Mesendoderm (in vitro differentiated cells): ENCODE data around the gene WNK2.
A peak's percentile ranks its signal among the peaks of the same experiment; 100 is the strongest.

Source experiments
- DNase-seq: peaks from one replicate; pipeline ENCODE4 v3.0.0; 2013
- H2AK5ac ChIP-seq: 2 replicates; pipeline ENCODE4 v1.6.1; 2013; ENCODE audit warnings: low read length, inconsistent platforms
- H2BK120ac ChIP-seq: 2 replicates; pipeline ENCODE4 v1.6.1; 2013; ENCODE audit warnings: low read depth, mild to moderate bottlenecking, low read length, moderate library complexity, mixed read lengths
- H2BK15ac ChIP-seq: replicated peaks from 2 replicates; pipeline ENCODE4 v1.6.1; 2013; ENCODE audit warnings: low read depth, mild to moderate bottlenecking, moderate library complexity
- H2BK5ac ChIP-seq: 2 replicates; pipeline ENCODE4 v1.6.1; 2013; ENCODE audit warnings: low read length, inconsistent platforms
- H3K18ac ChIP-seq: 2 replicates; pipeline ENCODE4 v1.6.1; 2013; ENCODE audit warnings: mild to moderate bottlenecking, low read length, mixed read lengths
- H3K23ac ChIP-seq: one replicate; pipeline ENCODE4 v1.6.1; 2013; ENCODE audit warnings: low read length
- H3K27ac ChIP-seq: 2 replicates; pipeline ENCODE4 v1.5.1; 2013; ENCODE audit warnings: low read depth, mild to moderate bottlenecking, inconsistent platforms, low read length, moderate library complexity
- H3K27me3 ChIP-seq: 2 replicates; pipeline ENCODE4 v1.6.1; 2013; ENCODE audit warnings: low read length, control low read depth, mild to moderate bottlenecking, inconsistent platforms; ENCODE audit not compliant: insufficient read depth, poor library complexity
- H3K36me3 ChIP-seq: 2 replicates; pipeline ENCODE4 v1.6.1; 2013; ENCODE audit warnings: low read length, inconsistent platforms; ENCODE audit not compliant: control insufficient read depth, insufficient read depth
- H3K4ac ChIP-seq: one replicate; pipeline ENCODE4 v1.6.1; 2013; ENCODE audit warnings: low read depth, mild to moderate bottlenecking, low read length, moderate library complexity
- H3K4me1 ChIP-seq: 2 replicates; pipeline ENCODE4 v1.6.1; 2013; ENCODE audit warnings: low read depth, low read length, inconsistent platforms; ENCODE audit not compliant: control insufficient read depth
- H3K4me2 ChIP-seq: 2 replicates; pipeline ENCODE4 v1.6.1; 2013; ENCODE audit warnings: low read length
- H3K4me3 ChIP-seq: 2 replicates; pipeline ENCODE4 v1.5.1; 2013; ENCODE audit warnings: mild to moderate bottlenecking, low read length
- H3K56ac ChIP-seq: one replicate; pipeline ENCODE4 v1.6.1; 2013; ENCODE audit warnings: low read length
- H3K79me1 ChIP-seq: 2 replicates; pipeline ENCODE4 v1.6.1; 2013; ENCODE audit warnings: low read length, inconsistent platforms
- H3K79me2 ChIP-seq: 2 replicates; pipeline ENCODE4 v1.6.1; 2013; ENCODE audit warnings: mild to moderate bottlenecking, low read length; ENCODE audit not compliant: control insufficient read depth, insufficient read depth
- H3K9ac ChIP-seq: 2 replicates; pipeline ENCODE4 v1.6.1; 2013; ENCODE audit warnings: low read length, inconsistent platforms
- H4K5ac ChIP-seq: one replicate; pipeline ENCODE4 v1.6.1; 2013; ENCODE audit warnings: low read length
- H4K8ac ChIP-seq: one replicate; pipeline ENCODE4 v1.6.1; 2013; ENCODE audit warnings: low read depth, mild to moderate bottlenecking, control low read depth, low read length, moderate library complexity
- WGBS: extraction: QIAGEN DNeasy Blood & Tissue Kit; methylation state at CpG from one replicate; pipeline ENCODE4 v1.1.7; 2013; ENCODE audit warnings: low lambda C conversion rate, missing lambda C conversion rate; ENCODE audit not compliant: insufficient coverage; ENCODE audit errors: extremely low coverage; 5-methylcytosine and 5-hydroxymethylcytosine counted together

The WNK2 gene

GRCh38 chr9:93297659-93298497 is 113.9 kb downstream of the WNK2 start:
- DNase-seq = peak; percentile 27
- H3K79me2 ChIP-seq = no peaks in the 10 kb centered on the region
- no peak overlapping the region for H3K4me3 ChIP-seq
- H3K23ac ChIP-seq = no peak overlapping the region
- no peak overlapping the region for H2BK15ac ChIP-seq
- H3K9ac ChIP-seq = no peak overlapping the region
- H3K27ac ChIP-seq = no peak overlapping the region
- no peak overlapping the region for H3K18ac ChIP-seq
- H2BK5ac ChIP-seq = no peak overlapping the region
- H3K4me1 ChIP-seq = no peaks in the 10 kb centered on the region
- whole genome bisulfite sequencing = no CpG with 5 or more reads among the region's 33 CpGs
- no peaks in the 10 kb centered on the region for H3K27me3 ChIP-seq
- H3K79me1 ChIP-seq = no peaks in the 10 kb centered on the region
- H3K4me2 ChIP-seq = no peak overlapping the region
- H3K36me3 ChIP-seq = no peaks in the 10 kb centered on the region
- no peak overlapping the region for H2AK5ac ChIP-seq
- no peak overlapping the region for H3K56ac ChIP-seq
- H2BK120ac ChIP-seq = no peak overlapping the region
- no peak overlapping the region for H4K8ac ChIP-seq
- H3K4ac ChIP-seq = no peak overlapping the region
- H4K5ac ChIP-seq = no peak overlapping the region

GRCh38 chr9:93298498-93299417 is 114.8 kb downstream of the WNK2 start:
- Histone ChIP-seq H3K79me1 (no peaks in the 10 kb centered on the region), H3K4me2 (no peak overlapping the region), H3K27me3 (no peaks in the 10 kb centered on the region), H2BK15ac (no peak overlapping the region), H3K4ac (no peak overlapping the region), H3K36me3 (no peaks in the 10 kb centered on the region), H3K27ac (no peak overlapping the region), H3K18ac (no peak overlapping the region), H3K23ac (no peak overlapping the region), H4K8ac (no peak overlapping the region), H3K79me2 (no peaks in the 10 kb centered on the region), H3K56ac (no peak overlapping the region), H2BK5ac (no peak overlapping the region), H3K4me1 (no peaks in the 10 kb centered on the region), H3K9ac (no peak overlapping the region), H4K5ac (no peak overlapping the region), H3K4me3 (no peak overlapping the region), H2BK120ac (no peak overlapping the region), H2AK5ac (no peak overlapping the region)
- WGBS = no CpG with 5 or more reads among the region's 26 CpGs
- no peak for DNase-seq

GRCh38 chr9:93299418-93300174 is 115.7 kb downstream of the WNK2 start:
- H3K36me3 ChIP-seq = no peaks in the 10 kb centered on the region
- H3K27me3 ChIP-seq = no peaks in the 10 kb centered on the region
- no peak overlapping the region for H3K27ac ChIP-seq
- H3K4me3 ChIP-seq = no peak overlapping the region
- no peaks in the 10 kb centered on the region for H3K79me1 ChIP-seq
- H3K56ac ChIP-seq = no peak overlapping the region
- no peak overlapping the region for H2AK5ac ChIP-seq
- H3K9ac ChIP-seq = no peak overlapping the region
- H3K4me1 ChIP-seq = no peaks in the 10 kb centered on the region
- H3K23ac ChIP-seq = no peak overlapping the region
- no peak overlapping the region for H2BK120ac ChIP-seq
- H3K4ac ChIP-seq = no peak overlapping the region
- H3K18ac ChIP-seq = no peak overlapping the region
- no peaks in the 10 kb centered on the region for H3K79me2 ChIP-seq
- H2BK5ac ChIP-seq = no peak overlapping the region
- DNase-seq = no peak
- H2BK15ac ChIP-seq = no peak overlapping the region
- no peak overlapping the region for H3K4me2 ChIP-seq
- no peak overlapping the region for H4K5ac ChIP-seq
- no CpG with 5 or more reads among the region's 26 CpGs for WGBS
- H4K8ac ChIP-seq = no peak overlapping the region

GRCh38 chr9:93300175-93300572 is 116.2 kb downstream of the WNK2 start:
- no CpG with 5 or more reads among the region's 14 CpGs for WGBS
- H3K36me3 ChIP-seq = no peaks in the 10 kb centered on the region
- H2BK15ac ChIP-seq = no peak overlapping the region
- no peak overlapping the region for H3K27ac ChIP-seq
- H3K4me3 ChIP-seq = no peak overlapping the region
- H3K23ac ChIP-seq = no peak overlapping the region
- H3K4me2 ChIP-seq = no peak overlapping the region
- no peak overlapping the region for H4K5ac ChIP-seq
- H3K4ac ChIP-seq = no peak overlapping the region
- H4K8ac ChIP-seq = no peak overlapping the region
- DNase-seq = no peak
- H3K9ac ChIP-seq = no peak overlapping the region
- no peak overlapping the region for H2BK5ac ChIP-seq
- H2AK5ac ChIP-seq = no peak overlapping the region
- H3K79me1 ChIP-seq = no peaks in the 10 kb centered on the region
- H3K18ac ChIP-seq = no peak overlapping the region
- no peaks in the 10 kb centered on the region for H3K4me1 ChIP-seq
- H3K27me3 ChIP-seq = no peaks in the 10 kb centered on the region
- H3K56ac ChIP-seq = no peak overlapping the region
- H2BK120ac ChIP-seq = no peak overlapping the region
- no peaks in the 10 kb centered on the region for H3K79me2 ChIP-seq

GRCh38 chr9:93300585-93301081 is 116.7 kb downstream of the WNK2 start:
- H2BK5ac ChIP-seq = no peak overlapping the region
- H3K79me2 ChIP-seq = no peaks in the 10 kb centered on the region
- H3K4me2 ChIP-seq = no peak overlapping the region
- no peak overlapping the region for H3K27ac ChIP-seq
- no peak overlapping the region for H4K8ac ChIP-seq
- no peak overlapping the region for H3K4ac ChIP-seq
- H3K9ac ChIP-seq = no peak overlapping the region
- H3K18ac ChIP-seq = no peak overlapping the region
- H3K27me3 ChIP-seq = no peaks in the 10 kb centered on the region
- no peaks in the 10 kb centered on the region for H3K36me3 ChIP-seq
- H3K23ac ChIP-seq = no peak overlapping the region
- H3K4me1 ChIP-seq = no peaks in the 10 kb centered on the region
- no peak overlapping the region for H2BK120ac ChIP-seq
- no peak for DNase-seq
- no peak overlapping the region for H3K56ac ChIP-seq
- WGBS = no CpG with 5 or more reads among the region's 12 CpGs
- H2AK5ac ChIP-seq = no peak overlapping the region
- no peak overlapping the region for H4K5ac ChIP-seq
- no peak overlapping the region for H2BK15ac ChIP-seq
- no peak overlapping the region for H3K4me3 ChIP-seq
- no peaks in the 10 kb centered on the region for H3K79me1 ChIP-seq
